ENCODE measurements around the gene CNR2. TPM values are rescaled to one million over a fixed set of nuclear protein-coding genes. Genes with fewer than 3 reads are reported as not detected.
A peak's percentile ranks its signal among the peaks of the same experiment; 100 is the strongest.

The CNR2 gene
- total RNA-seq, 1 donor from 2014 or later: not detected

GRCh38 chr1:23930861-23931490 is 17.8 kb upstream of the CNR2 start:
- TF ChIP-seq, protein P1, sequence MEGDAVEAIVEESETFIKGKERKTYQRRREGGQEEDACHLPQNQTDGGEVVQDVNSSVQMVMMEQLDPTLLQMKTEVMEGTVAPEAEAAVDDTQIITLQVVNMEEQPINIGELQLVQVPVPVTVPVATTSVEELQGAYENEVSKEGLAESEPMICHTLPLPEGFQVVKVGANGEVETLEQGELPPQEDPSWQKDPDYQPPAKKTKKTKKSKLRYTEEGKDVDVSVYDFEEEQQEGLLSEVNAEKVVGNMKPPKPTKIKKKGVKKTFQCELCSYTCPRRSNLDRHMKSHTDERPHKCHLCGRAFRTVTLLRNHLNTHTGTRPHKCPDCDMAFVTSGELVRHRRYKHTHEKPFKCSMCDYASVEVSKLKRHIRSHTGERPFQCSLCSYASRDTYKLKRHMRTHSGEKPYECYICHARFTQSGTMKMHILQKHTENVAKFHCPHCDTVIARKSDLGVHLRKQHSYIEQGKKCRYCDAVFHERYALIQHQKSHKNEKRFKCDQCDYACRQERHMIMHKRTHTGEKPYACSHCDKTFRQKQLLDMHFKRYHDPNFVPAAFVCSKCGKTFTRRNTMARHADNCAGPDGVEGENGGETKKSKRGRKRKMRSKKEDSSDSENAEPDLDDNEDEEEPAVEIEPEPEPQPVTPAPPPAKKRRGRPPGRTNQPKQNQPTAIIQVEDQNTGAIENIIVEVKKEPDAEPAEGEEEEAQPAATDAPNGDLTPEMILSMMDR (IDR thresholded peaks at IDR 0.05; ENCODE audit: insufficient read depth, low read length, poor library complexity, severe bottlenecking): no peak
- peak; percentile 87 for DNase-seq (ENCODE audit: low read depth)
- H3K4me3 ChIP-seq (ENCODE audit: low read depth, low read length): no peak overlapping the region
- no peaks in the 10 kb centered on the region for H3K36me3 ChIP-seq (ENCODE audit: control insufficient read depth, insufficient read depth, low read length)
- H3K27me3 ChIP-seq (ENCODE audit: control insufficient read depth, insufficient read depth, low read length): no peaks in the 10 kb centered on the region

- DNase-seq (ENCODE audit: low read depth): no peak
- Histone ChIP-seq H3K4me3 (ENCODE audit: low read depth, low read length) (no peak overlapping the region), H3K27me3 (ENCODE audit: control insufficient read depth, insufficient read depth, low read length) (no peaks in the 10 kb centered on the region), H3K36me3 (ENCODE audit: control insufficient read depth, insufficient read depth, low read length) (no peaks in the 10 kb centered on the region)
- TF ChIP-seq, protein P1 (IDR thresholded peaks at IDR 0.05; ENCODE audit: insufficient read depth, low read length, poor library complexity, severe bottlenecking): no peak
These were observed 17.1 kb upstream of the CNR2 start for GRCh38 chr1:23930270-23930669.

GRCh38 chr1:23928789-23929188 is 15.6 kb upstream of the CNR2 start:
- TF ChIP-seq, protein P1 (IDR thresholded peaks at IDR 0.05; ENCODE audit: insufficient read depth, low read length, poor library complexity, severe bottlenecking): no peak
- Histone ChIP-seq H3K36me3 (ENCODE audit: control insufficient read depth, insufficient read depth, low read length) (no peaks in the 10 kb centered on the region), H3K27me3 (ENCODE audit: control insufficient read depth, insufficient read depth, low read length) (no peaks in the 10 kb centered on the region), H3K4me3 (ENCODE audit: low read depth, low read length) (no peak overlapping the region)
- no peak for DNase-seq (ENCODE audit: low read depth)

DNA sequence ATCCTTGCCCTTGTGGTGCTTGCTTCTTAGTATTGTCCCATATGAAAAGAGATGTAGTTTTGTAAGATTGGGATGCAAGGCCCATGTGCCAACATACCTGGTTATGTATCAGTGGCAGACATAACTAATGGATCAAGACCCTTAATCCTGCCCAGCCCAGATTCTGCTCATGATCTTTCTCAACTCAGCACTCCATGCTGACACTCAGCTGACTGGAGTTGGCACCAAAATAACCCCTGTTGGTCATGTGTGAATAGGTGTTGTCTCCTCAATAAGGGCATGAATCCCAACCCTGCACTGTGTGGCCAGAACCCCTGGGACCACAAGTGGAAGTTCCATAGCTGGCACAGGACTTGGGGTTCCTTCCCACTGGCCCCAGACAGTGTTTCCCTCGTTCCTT is 13.9 kb upstream of the CNR2 start:
- DNase-seq (ENCODE audit: low read depth): no peak
- TF ChIP-seq, protein P1 (IDR thresholded peaks at IDR 0.05; ENCODE audit: insufficient read depth, low read length, poor library complexity, severe bottlenecking): no peak
- no peak overlapping the region for H3K4me3 ChIP-seq (ENCODE audit: low read depth, low read length)
- H3K27me3 ChIP-seq (ENCODE audit: control insufficient read depth, insufficient read depth, low read length): no peaks in the 10 kb centered on the region
- H3K36me3 ChIP-seq (ENCODE audit: control insufficient read depth, insufficient read depth, low read length): no peaks in the 10 kb centered on the region

GRCh38 chr1:23925279-23925678 is 12.1 kb upstream of the CNR2 start:
- TF ChIP-seq, protein P1 (IDR thresholded peaks at IDR 0.05; ENCODE audit: insufficient read depth, low read length, poor library complexity, severe bottlenecking): no peak
- no peak for DNase-seq (ENCODE audit: low read depth)
- no peaks in the 10 kb centered on the region for H3K36me3 ChIP-seq (ENCODE audit: control insufficient read depth, insufficient read depth, low read length)

GRCh38 chr1:23924601-23925000 is 11.4 kb upstream of the CNR2 start:
- no peaks in the 10 kb centered on the region for H3K36me3 ChIP-seq (ENCODE audit: control insufficient read depth, insufficient read depth, low read length)
- TF ChIP-seq, protein P1 (IDR thresholded peaks at IDR 0.05; ENCODE audit: insufficient read depth, low read length, poor library complexity, severe bottlenecking): no peak
- H3K4me3 ChIP-seq (ENCODE audit: low read depth, low read length): no peak overlapping the region
- H3K27me3 ChIP-seq (ENCODE audit: control insufficient read depth, insufficient read depth, low read length): no peaks in the 10 kb centered on the region
- DNase-seq (ENCODE audit: low read depth): no peak

More at GRCh38 chr1:23925279-23925678, 12.1 kb upstream of the CNR2 start:
- Histone ChIP-seq H3K27me3 (ENCODE audit: control insufficient read depth, insufficient read depth, low read length) (no peaks in the 10 kb centered on the region), H3K4me3 (ENCODE audit: low read depth, low read length) (no peak overlapping the region)
